A549 (cell line): ENCODE data around the gene WDR70.
"Not testable (repeated sequence)": the region's sequence is repeated elsewhere in the genome, so short reads cannot be mapped to it uniquely, and the experiment has no call there.

Source experiments
- CBX8 ChIP-seq: fragments of 200-600 bp; sonication (generic); IDR thresholded peaks from 2 replicates; pipeline ENCODE4 v1.6.1; 2016
- CEBPB ChIP-seq, 2 experiments: fragments of >200 bp in 1 of 2; sonication (Bioruptor Twin) in 1 of 2; formaldehyde crosslinking in 1 of 2; IDR thresholded peaks; 2 replicates each; pipeline ENCODE4 v1.6.1; 2012 to 2016
- MAZ ChIP-seq: fragments of 150-350 bp; IDR thresholded peaks from 2 replicates; pipeline ENCODE4 v1.6.1; 2014; ENCODE audit warnings: antibody characterized with exemption, low read depth, low read length, borderline replicate concordance
- POLR2A ChIP-seq: IDR thresholded peaks from 2 replicates; pipeline ENCODE4 v1.6.1; 2012; ENCODE audit warnings: mild to moderate bottlenecking, low read length
- RARB ChIP-seq: fragments of 250-450 bp; sonication (Bioruptor Pico); IDR thresholded peaks from 2 replicates; pipeline ENCODE4 v1.8.0; 2021; ENCODE audit warnings: mild to moderate bottlenecking, moderate library complexity
- REST ChIP-seq: fragments of 200-600 bp; sonication (generic); IDR thresholded peaks from 2 replicates; pipeline ENCODE4 v1.6.1; 2016; ENCODE audit warnings: antibody characterized with exemption, mild to moderate bottlenecking, moderate library complexity
- SMC3 ChIP-seq: fragments of >200 bp; sonication (Bioruptor Twin); formaldehyde crosslinking; IDR thresholded peaks from 3 replicates; pipeline ENCODE4 v1.6.1; 2018; ENCODE audit warnings: inconsistent platforms
- TF ChIP-seq, protein P1 (sequence below): IDR thresholded peaks from 2 replicates; pipeline ENCODE4 v1.6.1; 2012
- TF ChIP-seq, protein P2 (sequence below): fragments of >200 bp; sonication (Bioruptor Twin); formaldehyde crosslinking; IDR thresholded peaks from 3 replicates; pipeline ENCODE4 v1.5.1; 2016

DNA sequence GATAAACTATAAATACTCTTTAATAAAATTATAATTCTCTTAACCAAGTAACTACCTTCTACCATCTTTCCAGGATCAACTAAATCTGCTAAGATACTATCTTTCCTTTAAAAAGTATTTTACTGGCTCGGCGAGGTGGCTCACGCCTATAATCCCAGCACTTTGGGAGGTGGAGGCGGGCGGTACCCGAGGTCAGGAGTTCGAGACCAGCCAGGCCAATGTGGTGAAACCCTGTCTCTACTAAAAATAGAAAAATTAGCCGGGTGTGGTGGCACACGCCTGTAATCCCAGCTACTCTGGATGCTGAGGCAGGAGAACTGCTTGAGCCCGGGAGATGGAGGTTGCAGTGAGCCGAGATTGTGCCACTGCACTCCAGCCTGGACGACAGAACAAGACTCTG lies 44.4 kb upstream of the WDR70 start:
- TF ChIP-seq SMC3; REST; CEBPB (IDR thresholded peaks at IDR 0.05); MAZ; POLR2A; RARB (CRISPR knock-in tag); CBX8: not testable (repeated sequence)
- TF ChIP-seq, protein P1, sequence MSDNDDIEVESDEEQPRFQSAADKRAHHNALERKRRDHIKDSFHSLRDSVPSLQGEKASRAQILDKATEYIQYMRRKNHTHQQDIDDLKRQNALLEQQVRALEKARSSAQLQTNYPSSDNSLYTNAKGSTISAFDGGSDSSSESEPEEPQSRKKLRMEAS = not testable (repeated sequence)
- TF ChIP-seq, protein P2, sequence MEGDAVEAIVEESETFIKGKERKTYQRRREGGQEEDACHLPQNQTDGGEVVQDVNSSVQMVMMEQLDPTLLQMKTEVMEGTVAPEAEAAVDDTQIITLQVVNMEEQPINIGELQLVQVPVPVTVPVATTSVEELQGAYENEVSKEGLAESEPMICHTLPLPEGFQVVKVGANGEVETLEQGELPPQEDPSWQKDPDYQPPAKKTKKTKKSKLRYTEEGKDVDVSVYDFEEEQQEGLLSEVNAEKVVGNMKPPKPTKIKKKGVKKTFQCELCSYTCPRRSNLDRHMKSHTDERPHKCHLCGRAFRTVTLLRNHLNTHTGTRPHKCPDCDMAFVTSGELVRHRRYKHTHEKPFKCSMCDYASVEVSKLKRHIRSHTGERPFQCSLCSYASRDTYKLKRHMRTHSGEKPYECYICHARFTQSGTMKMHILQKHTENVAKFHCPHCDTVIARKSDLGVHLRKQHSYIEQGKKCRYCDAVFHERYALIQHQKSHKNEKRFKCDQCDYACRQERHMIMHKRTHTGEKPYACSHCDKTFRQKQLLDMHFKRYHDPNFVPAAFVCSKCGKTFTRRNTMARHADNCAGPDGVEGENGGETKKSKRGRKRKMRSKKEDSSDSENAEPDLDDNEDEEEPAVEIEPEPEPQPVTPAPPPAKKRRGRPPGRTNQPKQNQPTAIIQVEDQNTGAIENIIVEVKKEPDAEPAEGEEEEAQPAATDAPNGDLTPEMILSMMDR = not testable (repeated sequence)
